PC-9 (cell line): ENCODE results near the gene PHOSPHO2. TPM values are rescaled to one million over a fixed set of nuclear protein-coding genes. Genes with fewer than 3 reads are reported as not detected.

ENCODE experiments used
- BruUV-seq: library from RNA; stranded (reverse); fragments of 400-500 nt; replicated peaks from 2 replicates; lab custom pipeline; 2021; lab: Mats Ljungman, UMichigan
- CTCF ChIA-PET: fragments of 300-600 bp; sonication (Branson Sonifier 250); formaldehyde crosslinking; loops from one replicate; lab custom pipeline; 2022; ENCODE audit warnings: antibody characterized with exemption; lab: Charles Lee
- POLR2A ChIA-PET: fragments of 300-600 bp; sonication (Branson Sonifier 250); formaldehyde crosslinking; loops from one replicate; lab custom pipeline; 2022; ENCODE audit warnings: antibody characterized with exemption; ENCODE audit not compliant: unreplicated experiment; lab: Charles Lee
- DNase-seq, 2 experiments: peaks; one replicate each; pipeline versions ENCODE4 v3.0.0 to v3.0.0-alpha.2; 2015 to 2022; ENCODE audit warnings: mixed read lengths in 1 of 2
- H2AFZ ChIP-seq: fragments of 200-600 bp; sonication (generic); 2 replicates; pipeline ENCODE4 v1.8.1; 2017; ENCODE audit warnings: antibody characterized with exemption
- H3F3A ChIP-seq: fragments of 200-600 bp; sonication (generic); 2 replicates; pipeline ENCODE4 v1.8.1; 2017; ENCODE audit warnings: antibody characterized with exemption, mild to moderate bottlenecking, low read depth; ENCODE audit not compliant: insufficient read depth
- H3K27ac ChIP-seq: fragments of 200-600 bp; sonication (generic); 2 replicates; pipeline ENCODE4 v1.6.1; 2016; ENCODE audit warnings: mixed run types
- H3K27me3 ChIP-seq: fragments of 200-600 bp; sonication (generic); 2 replicates; pipeline ENCODE4 v1.6.1; 2016; ENCODE audit warnings: low read depth, mixed run types; ENCODE audit not compliant: insufficient read depth
- H3K36me3 ChIP-seq: fragments of 200-600 bp; sonication (generic); 2 replicates; pipeline ENCODE4 v1.6.1; 2016; ENCODE audit warnings: low read depth, mixed run types
- H3K4me1 ChIP-seq: fragments of 200-600 bp; sonication (generic); replicated peaks from 2 replicates; pipeline ENCODE4 v1.6.1; 2016; ENCODE audit warnings: mixed run types; ENCODE audit not compliant: insufficient read depth
- H3K4me2 ChIP-seq: fragments of 200-600 bp; sonication (generic); 2 replicates; pipeline ENCODE4 v1.6.1; 2017; ENCODE audit warnings: mixed run types
- H3K4me3 ChIP-seq: fragments of 200-600 bp; sonication (generic); 2 replicates; pipeline ENCODE4 v1.6.1; 2016; ENCODE audit warnings: mixed run types
- H3K79me2 ChIP-seq: fragments of 200-600 bp; sonication (generic); 2 replicates; pipeline ENCODE4 v1.6.1; 2017; ENCODE audit warnings: low read depth, mixed run types
- H3K9me2 ChIP-seq: fragments of 200-600 bp; sonication (generic); 2 replicates; pipeline ENCODE4 v1.8.1; 2017; ENCODE audit warnings: mild to moderate bottlenecking; ENCODE audit not compliant: insufficient read depth
- H3K9me3 ChIP-seq: fragments of 200-600 bp; sonication (generic); 2 replicates; pipeline ENCODE4 v1.8.1; 2016; ENCODE audit warnings: low read depth; ENCODE audit not compliant: insufficient read depth
- H4K20me1 ChIP-seq: fragments of 200-600 bp; sonication (generic); 2 replicates; pipeline ENCODE4 v1.8.1; 2017; ENCODE audit not compliant: insufficient read depth
- EZH2 ChIP-seq: fragments of 200-600 bp; sonication (generic); IDR thresholded peaks from 2 replicates; pipeline ENCODE4 v1.8.0; 2017; ENCODE audit warnings: antibody characterized with exemption, low read depth
- intact Hi-C: fragments of 100-400 bp; cut with micrococcal nuclease; formaldehyde crosslinking; loops from one replicate; pipeline ENCODE4 v1.10.0; 2022; ENCODE audit not compliant: unreplicated experiment
- total RNA-seq: library from RNA; stranded (reverse); gene quantifications from 2 replicates; pipeline ENCODE4 v1.2.3, GENCODE V29; 2021
- TF ChIP-seq, protein P1 (sequence below): fragments of 200-600 bp; sonication (generic); conservative IDR thresholded peaks from 2 replicates; pipeline ENCODE4 v1.6.1; 2017; ENCODE audit warnings: mixed run types, antibody characterized with exemption, mild to moderate bottlenecking, moderate library complexity

PHOSPHO2 gene
- total RNA-seq, 1 experiment from 2014 or later = 5.9 TPM

DNA sequence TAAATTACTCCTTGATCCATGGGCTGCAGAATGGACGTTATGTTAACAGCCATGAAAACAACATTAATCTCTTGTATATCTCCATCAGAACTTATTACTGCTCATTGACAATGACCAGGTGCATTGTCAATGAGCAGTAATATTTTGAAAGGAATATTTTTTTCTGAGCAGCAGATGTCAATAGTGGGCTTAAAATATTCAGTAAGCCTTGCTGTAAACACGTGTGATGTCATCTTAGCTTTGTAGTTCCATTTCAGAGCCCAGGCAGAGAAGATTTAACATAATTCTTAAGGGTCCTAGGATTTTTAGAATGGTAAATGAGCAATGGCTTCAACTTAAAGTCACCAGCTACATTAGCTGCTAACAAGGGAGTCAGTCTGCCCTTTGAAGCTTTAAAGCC, 26.7 kb upstream of the PHOSPHO2 start:
- Histone ChIP-seq H3F3A (no peaks in the 10 kb centered on the region), H3K79me2 (no peaks in the 10 kb centered on the region), H3K4me2 (no peak overlapping the region), H3K9me2 (no peaks in the 10 kb centered on the region), H3K27me3 (no peaks in the 10 kb centered on the region), H3K27ac (no peak overlapping the region), H2AFZ (no peak overlapping the region), H3K4me1 (no peaks in the 10 kb centered on the region), H3K36me3 (no peaks in the 10 kb centered on the region), H3K4me3 (no peak overlapping the region), H4K20me1 (no peaks in the 10 kb centered on the region), H3K9me3 (no peaks in the 10 kb centered on the region)
- TF ChIP-seq, protein P1, sequence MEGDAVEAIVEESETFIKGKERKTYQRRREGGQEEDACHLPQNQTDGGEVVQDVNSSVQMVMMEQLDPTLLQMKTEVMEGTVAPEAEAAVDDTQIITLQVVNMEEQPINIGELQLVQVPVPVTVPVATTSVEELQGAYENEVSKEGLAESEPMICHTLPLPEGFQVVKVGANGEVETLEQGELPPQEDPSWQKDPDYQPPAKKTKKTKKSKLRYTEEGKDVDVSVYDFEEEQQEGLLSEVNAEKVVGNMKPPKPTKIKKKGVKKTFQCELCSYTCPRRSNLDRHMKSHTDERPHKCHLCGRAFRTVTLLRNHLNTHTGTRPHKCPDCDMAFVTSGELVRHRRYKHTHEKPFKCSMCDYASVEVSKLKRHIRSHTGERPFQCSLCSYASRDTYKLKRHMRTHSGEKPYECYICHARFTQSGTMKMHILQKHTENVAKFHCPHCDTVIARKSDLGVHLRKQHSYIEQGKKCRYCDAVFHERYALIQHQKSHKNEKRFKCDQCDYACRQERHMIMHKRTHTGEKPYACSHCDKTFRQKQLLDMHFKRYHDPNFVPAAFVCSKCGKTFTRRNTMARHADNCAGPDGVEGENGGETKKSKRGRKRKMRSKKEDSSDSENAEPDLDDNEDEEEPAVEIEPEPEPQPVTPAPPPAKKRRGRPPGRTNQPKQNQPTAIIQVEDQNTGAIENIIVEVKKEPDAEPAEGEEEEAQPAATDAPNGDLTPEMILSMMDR = no peak
- no peak for TF ChIP-seq EZH2
- ChIA-PET CTCF (no interaction called here), POLR2A (no interaction called here)
- intact Hi-C loops = no loop called here
- no TSS peak for BruUV-seq
- DNase-seq = no peak

DNA sequence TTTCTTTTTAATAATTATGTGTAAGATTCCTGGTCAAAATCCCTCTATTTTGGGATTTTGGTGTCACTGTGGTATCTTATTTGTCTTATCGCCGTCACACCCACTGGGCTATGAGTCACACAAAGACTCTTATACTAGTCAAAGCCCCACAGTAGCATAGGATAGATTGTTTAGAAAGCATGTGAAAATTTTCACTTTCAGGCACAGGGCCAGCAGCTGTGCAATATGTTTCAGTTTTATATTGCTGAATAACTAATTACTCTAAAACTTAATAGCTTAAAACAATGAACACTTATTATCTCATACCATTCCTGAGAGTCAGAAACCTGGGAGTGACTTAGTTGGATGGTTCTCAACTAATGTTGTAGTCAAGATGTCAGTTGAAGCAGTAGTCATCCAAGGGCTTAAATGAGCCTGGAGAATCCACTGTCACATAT, 24.0 kb upstream of the PHOSPHO2 start:
- H3K27me3 ChIP-seq = no peaks in the 10 kb centered on the region
- H3F3A ChIP-seq = no peaks in the 10 kb centered on the region
- no peaks in the 10 kb centered on the region for H3K9me3 ChIP-seq
- H3K4me2 ChIP-seq = no peak overlapping the region
- H3K9me2 ChIP-seq = no peaks in the 10 kb centered on the region
- H3K4me3 ChIP-seq = no peak overlapping the region
- no peak overlapping the region for H3K27ac ChIP-seq
- no peaks in the 10 kb centered on the region for H3K36me3 ChIP-seq
- H3K79me2 ChIP-seq = no peaks in the 10 kb centered on the region
- H2AFZ ChIP-seq = no peak overlapping the region
- DNase-seq = no peak
- no TSS peak for BruUV-seq
- CTCF ChIA-PET = no interaction called here
- H4K20me1 ChIP-seq = no peaks in the 10 kb centered on the region
- POLR2A ChIA-PET = no interaction called here
- H3K4me1 ChIP-seq = no peaks in the 10 kb centered on the region
- no peak for TF ChIP-seq EZH2
- TF ChIP-seq, protein P1 = no peak
- intact Hi-C loops = no loop called here

DNA sequence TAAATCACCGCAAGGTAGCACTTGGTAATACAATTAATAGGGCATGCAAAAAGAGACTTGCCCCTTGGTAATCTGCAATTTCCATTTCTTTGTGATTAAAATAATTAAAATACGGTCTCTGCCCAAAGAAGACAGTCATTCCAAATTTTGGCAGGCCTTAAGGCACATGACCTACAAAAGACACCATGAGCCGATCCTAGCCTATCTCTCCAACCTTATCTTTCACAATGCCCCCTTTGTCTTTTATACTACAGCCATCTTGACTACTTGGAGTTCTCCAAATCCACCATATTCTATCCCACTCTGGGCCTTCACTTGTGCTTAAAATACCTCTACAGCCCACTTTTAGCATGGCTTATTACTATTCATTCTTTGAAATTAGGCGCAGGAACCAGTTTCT, 23.3 kb upstream of the PHOSPHO2 start:
- BruUV-seq = no TSS peak
- DNase-seq = no peak
- Histone ChIP-seq H3K4me2 (no peak overlapping the region), H4K20me1 (no peaks in the 10 kb centered on the region), H3F3A (no peaks in the 10 kb centered on the region), H3K9me2 (no peaks in the 10 kb centered on the region), H3K79me2 (no peaks in the 10 kb centered on the region), H3K27me3 (no peaks in the 10 kb centered on the region), H3K9me3 (no peaks in the 10 kb centered on the region), H3K4me3 (no peak overlapping the region), H3K36me3 (no peaks in the 10 kb centered on the region), H3K27ac (no peak overlapping the region), H2AFZ (no peak overlapping the region), H3K4me1 (no peaks in the 10 kb centered on the region)
- ChIA-PET POLR2A (no interaction called here), CTCF (no interaction called here)
- no peak for TF ChIP-seq EZH2
- TF ChIP-seq, protein P1 = no peak
- intact Hi-C loops = no loop called here
